Fibroblast of villous mesenchyme (primary cell): ENCODE measurements around the gene RHBDF2. TPM values are rescaled to one million over a fixed set of nuclear protein-coding genes. Genes with fewer than 3 reads are reported as not detected.

Experiments used
- total RNA-seq: library from RNA; depleted of rRNA; stranded (reverse); fragments of >200 nt; gene quantifications from 2 replicates; pipeline ENCODE4 v1.2.3, GENCODE V29; 2012

RHBDF2 gene
- total RNA-seq, 1 donor: 13.4 TPM

Other genes starting within 250 kb of the RHBDF2 start
- 5.5 and 5.6 TPM in 2 replicates for gene UBALD2, start 236.1 kb downstream of the RHBDF2 start, total RNA-seq
- gene QRICH2, start 193.1 kb downstream of the RHBDF2 start, total RNA-seq: 2.2 and 2.6 TPM in 2 replicates
- gene PRPSAP1, start 147.5 kb downstream of the RHBDF2 start, total RNA-seq: 48.8 and 55.1 TPM in 2 replicates
- 47.5 and 121 TPM in 2 replicates for gene SPHK1, start 116.8 kb downstream of the RHBDF2 start, total RNA-seq
- 17.4 and 25.9 TPM in 2 replicates for gene UBE2O, start 48.3 kb downstream of the RHBDF2 start, total RNA-seq
- gene AANAT, start 33.8 kb downstream of the RHBDF2 start, total RNA-seq: not detected in 2 replicates
- 11.7 and 14.2 TPM in 2 replicates for gene CYGB, start 36.3 kb upstream of the RHBDF2 start, total RNA-seq
- gene PRCD, start 38.6 kb upstream of the RHBDF2 start, total RNA-seq: 1.6 and 2.2 TPM in 2 replicates
- gene ST6GALNAC2, start 84.4 kb upstream of the RHBDF2 start, total RNA-seq: 0.86 and 1.9 TPM in 2 replicates
- gene ST6GALNAC1, start 142.3 kb upstream of the RHBDF2 start, total RNA-seq: not detected in 2 replicates
- gene MXRA7, start 209.5 kb upstream of the RHBDF2 start, total RNA-seq: 244 and 267 TPM in 2 replicates
- gene JMJD6, start 225.2 kb upstream of the RHBDF2 start, total RNA-seq: 24.2 and 25.8 TPM in 2 replicates
- 27.1 and 30.2 TPM in 2 replicates for gene METTL23, start 225.4 kb upstream of the RHBDF2 start, total RNA-seq
- 152 and 165 TPM in 2 replicates for gene SRSF2, start 235.9 kb upstream of the RHBDF2 start, total RNA-seq
- 31.9 and 44.5 TPM in 2 replicates for gene MFSD11, start 236.7 kb upstream of the RHBDF2 start, total RNA-seq